ENCODE results near the gene EFNA3. TPM values are rescaled to one million over a fixed set of nuclear protein-coding genes. Genes with fewer than 3 reads are reported as not detected.

Gene EFNA3
- total RNA-seq, 4 donors from 2014 or later, result 0.91 to 1.7 (median 1.7) TPM; not detected in 1

DNA sequence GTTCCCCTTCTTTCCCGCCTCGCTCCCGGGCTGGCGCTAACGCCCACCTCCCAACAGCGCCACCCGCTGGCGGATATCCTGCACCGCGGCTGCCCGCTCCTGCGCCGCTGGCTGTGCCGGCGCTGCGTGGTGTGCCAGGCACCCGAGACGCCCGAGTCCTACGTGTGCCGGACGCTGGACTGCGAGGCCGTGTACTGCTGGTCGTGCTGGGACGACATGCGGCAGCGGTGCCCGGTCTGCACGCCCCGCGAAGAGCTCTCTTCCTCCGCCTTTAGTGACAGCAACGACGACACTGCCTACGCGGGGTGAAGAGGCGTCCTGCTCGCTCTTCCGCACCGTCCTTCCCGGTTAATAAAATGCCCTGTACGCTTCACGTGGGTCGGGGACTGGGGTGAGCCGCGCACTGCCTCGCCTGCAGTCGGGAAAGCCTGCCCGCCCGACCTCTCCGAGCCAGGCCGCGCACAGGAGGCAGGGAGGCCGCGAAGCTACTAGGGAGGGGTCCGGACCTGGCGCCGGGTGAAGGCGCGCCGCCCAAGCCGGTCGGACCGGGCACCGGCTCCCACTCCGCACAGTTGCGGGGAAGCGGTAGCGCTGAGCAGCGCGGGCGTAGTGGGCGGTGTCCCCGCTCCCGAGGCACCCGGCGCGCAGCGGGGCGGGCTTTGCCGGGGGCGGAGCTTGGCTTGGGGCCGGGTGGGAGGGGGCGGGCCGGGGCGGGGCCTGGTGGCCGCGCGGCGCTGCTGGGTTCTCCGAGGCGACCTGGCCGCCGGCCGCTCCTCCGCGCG, 27.9 kb upstream of the EFNA3 start, which contains the start of gene ADAM15:
Gene ADAM15, plus strand, starts transcription at position 757 of the 782 bp plus-strand sequence. CDS start 71 bp downstream, outside the sequence.
- no peaks in the 10 kb centered on the region for H3K9me3 ChIP-seq
- H3K27me3 ChIP-seq, result no peaks in the 10 kb centered on the region
- H3K4me3 ChIP-seq, result peak within 1 kb of the TSS; percentile 74 to 83 (median 76)
- H3K36me3 ChIP-seq, result peaks cover 14 to 26% (median 23%) of the 10 kb centered on the region in 4 donors
- no peak for DNase-seq (ENCODE audit: extremely low spot score)
- intact Hi-C loops (cut with DNase I), result no loop called here
- TF ChIP-seq EP300 (IDR thresholded peaks at IDR 0.05) (no peak), POLR2A (IDR thresholded peaks at IDR 0.05; ENCODE audit: low read depth) (no peak), POLR2AphosphoS5 (IDR thresholded peaks at IDR 0.05) (peak; percentile 68 to 85)
- TF ChIP-seq, protein P1, sequence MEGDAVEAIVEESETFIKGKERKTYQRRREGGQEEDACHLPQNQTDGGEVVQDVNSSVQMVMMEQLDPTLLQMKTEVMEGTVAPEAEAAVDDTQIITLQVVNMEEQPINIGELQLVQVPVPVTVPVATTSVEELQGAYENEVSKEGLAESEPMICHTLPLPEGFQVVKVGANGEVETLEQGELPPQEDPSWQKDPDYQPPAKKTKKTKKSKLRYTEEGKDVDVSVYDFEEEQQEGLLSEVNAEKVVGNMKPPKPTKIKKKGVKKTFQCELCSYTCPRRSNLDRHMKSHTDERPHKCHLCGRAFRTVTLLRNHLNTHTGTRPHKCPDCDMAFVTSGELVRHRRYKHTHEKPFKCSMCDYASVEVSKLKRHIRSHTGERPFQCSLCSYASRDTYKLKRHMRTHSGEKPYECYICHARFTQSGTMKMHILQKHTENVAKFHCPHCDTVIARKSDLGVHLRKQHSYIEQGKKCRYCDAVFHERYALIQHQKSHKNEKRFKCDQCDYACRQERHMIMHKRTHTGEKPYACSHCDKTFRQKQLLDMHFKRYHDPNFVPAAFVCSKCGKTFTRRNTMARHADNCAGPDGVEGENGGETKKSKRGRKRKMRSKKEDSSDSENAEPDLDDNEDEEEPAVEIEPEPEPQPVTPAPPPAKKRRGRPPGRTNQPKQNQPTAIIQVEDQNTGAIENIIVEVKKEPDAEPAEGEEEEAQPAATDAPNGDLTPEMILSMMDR (IDR thresholded peaks at IDR 0.05), result peak in 2 of 3 experiments; percentile 83 to 84
- peak within 1 kb of the TSS; percentile 87 to 93 (median 90) for H3K27ac ChIP-seq (replicated peaks in 1 of 4)
- H3K4me1 ChIP-seq, result peaks cover 24 to 45% (median 37%) of the 10 kb centered on the region in 4 donors
- WGBS, result no CpG with 5 or more reads among the region's 99 CpGs

DNA sequence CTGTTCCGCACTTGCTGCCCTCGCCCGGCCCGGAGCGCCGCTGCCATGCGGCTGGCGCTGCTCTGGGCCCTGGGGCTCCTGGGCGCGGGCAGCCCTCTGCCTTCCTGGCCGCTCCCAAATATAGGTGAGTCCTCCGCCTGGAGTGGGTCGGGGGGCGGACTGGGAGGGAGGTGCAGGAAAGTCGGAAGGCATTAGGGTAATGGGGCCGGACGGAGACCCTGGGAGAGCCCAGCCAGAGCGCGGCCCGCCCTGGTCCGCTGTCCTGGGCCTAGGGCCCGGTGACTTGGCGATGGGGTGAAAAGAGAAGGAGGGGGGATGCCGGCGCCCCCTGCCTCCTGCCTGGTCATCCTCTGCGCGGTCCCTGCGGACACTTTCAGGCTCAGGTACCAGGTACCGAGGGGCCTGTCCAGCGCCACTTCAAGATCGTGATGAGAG, 27.3 kb upstream of the EFNA3 start:
- no peak for TF ChIP-seq POLR2A (IDR thresholded peaks at IDR 0.05; ENCODE audit: low read depth)
- TF ChIP-seq POLR2AphosphoS5 (IDR thresholded peaks at IDR 0.05), result no peak
- TF ChIP-seq, protein P1 (IDR thresholded peaks at IDR 0.05), result no peak
- TF ChIP-seq EP300 (IDR thresholded peaks at IDR 0.05), result no peak
- Histone ChIP-seq H3K4me1 (peaks cover 24 to 45% (median 37%) of the 10 kb centered on the region in 4 donors), H3K27ac (replicated peaks in 1 of 4) (peak overlapping the region; percentile 87 to 93 (median 90)), H3K9me3 (no peaks in the 10 kb centered on the region), H3K4me3 (peak overlapping the region; percentile 74 to 83 (median 76)), H3K36me3 (peaks cover 20 to 32% (median 29%) of the 10 kb centered on the region in 4 donors), H3K27me3 (no peaks in the 10 kb centered on the region)
- intact Hi-C loops (cut with DNase I), result no loop called here
- no peak for DNase-seq (ENCODE audit: extremely low spot score)
- WGBS, result no CpG with 5 or more reads among the region's 31 CpGs

DNA sequence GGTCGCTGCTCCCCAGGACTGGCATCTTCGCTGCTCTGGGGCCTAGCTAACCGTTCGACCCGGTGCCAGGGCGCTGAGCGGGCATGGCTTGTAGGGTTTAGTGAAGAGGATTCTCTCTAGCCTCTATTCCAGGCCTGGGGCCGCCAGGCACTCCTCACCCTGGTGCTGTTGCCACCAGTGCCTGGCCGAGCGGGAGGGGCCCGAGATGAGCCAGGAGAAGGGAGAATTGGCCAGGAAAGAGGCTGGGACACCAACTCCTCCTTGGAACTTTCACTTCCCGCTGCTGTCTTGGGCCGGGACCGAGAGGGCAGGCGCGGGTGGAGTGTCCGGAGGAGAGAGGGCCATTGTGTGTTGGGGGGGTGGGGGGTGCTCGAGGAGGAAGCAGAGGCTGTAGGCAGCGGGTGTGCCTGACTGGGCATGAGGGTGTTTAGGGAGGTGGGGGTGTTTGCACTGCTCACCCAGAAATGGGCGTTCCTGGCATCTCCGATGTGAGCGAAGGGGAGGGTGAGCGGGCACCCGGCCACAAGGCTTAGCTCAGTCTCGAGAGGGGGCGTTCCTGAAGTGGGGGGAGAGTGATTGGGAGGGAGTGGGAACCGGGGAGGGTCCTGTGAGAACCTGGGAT, 26.7 kb upstream of the EFNA3 start:
- Histone ChIP-seq H3K27ac (replicated peaks in 1 of 4) (peak overlapping the region; percentile 87 to 93 (median 90)), H3K27me3 (no peaks in the 10 kb centered on the region), H3K36me3 (peaks cover 24 to 37% (median 34%) of the 10 kb centered on the region in 4 donors), H3K4me3 (peak overlapping the region; percentile 74 to 83 (median 76)), H3K4me1 (peaks cover 24 to 45% (median 37%) of the 10 kb centered on the region in 4 donors), H3K9me3 (no peaks in the 10 kb centered on the region)
- intact Hi-C loops (cut with DNase I), result no loop called here
- WGBS, result 1% methylated on average over 19 of the region's 27 CpGs
- TF ChIP-seq EP300 (IDR thresholded peaks at IDR 0.05) (no peak), POLR2AphosphoS5 (IDR thresholded peaks at IDR 0.05) (peak; percentile 22 to 62)
- DNase-seq (ENCODE audit: extremely low spot score), result no peak

DNA sequence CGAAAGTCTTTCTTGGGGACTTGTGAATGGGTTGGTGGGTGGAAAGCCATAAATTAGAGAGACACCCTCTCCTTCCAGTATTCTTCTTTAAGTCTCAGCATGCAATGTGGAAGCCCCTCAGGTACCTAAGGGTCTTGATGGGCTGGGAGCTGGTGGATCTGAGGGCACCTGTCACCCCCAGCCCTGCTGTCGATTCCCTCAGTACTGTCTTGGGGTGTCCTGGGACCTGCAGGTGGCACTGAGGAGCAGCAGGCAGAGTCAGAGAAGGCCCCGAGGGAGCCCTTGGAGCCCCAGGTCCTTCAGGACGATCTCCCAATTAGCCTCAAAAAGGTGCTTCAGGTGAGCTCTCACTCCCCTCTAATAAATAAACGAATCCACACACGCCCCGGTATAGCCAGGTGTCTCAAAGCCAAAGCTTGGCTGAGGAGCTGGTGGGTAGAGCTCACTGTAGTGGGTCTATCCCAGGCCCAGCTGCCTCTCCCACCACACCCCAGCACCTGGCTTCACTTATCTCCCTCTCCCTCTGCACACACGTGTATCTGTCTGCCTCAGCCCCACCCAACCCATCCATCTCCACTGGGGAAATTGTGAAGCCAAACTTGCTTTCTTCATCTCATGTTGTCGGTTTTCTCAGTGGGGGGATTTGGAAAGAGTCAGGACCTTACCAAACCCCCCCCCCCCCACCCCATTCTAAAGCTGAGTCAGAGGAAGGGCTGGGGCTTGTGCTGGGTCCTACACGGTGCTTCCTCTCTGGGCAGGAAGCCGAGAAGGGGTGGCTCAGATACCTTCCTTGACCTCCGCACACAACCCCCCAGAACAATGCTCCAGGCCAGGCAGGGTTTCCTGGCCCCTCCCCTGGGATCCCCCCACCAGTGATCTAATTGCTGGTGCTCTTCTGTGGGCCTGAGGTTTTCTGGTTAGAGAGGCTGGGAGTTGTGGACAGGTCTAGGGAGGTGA, 25.9 kb upstream of the EFNA3 start:
- DNase-seq (ENCODE audit: extremely low spot score), result no peak
- H3K27me3 ChIP-seq, result no peaks in the 10 kb centered on the region
- H3K4me3 ChIP-seq, result peak overlapping the region; percentile 74 to 83 (median 76)
- TF ChIP-seq POLR2A (IDR thresholded peaks at IDR 0.05; ENCODE audit: low read depth) (no peak), EP300 (IDR thresholded peaks at IDR 0.05) (no peak), POLR2AphosphoS5 (IDR thresholded peaks at IDR 0.05) (peak in 1 of 2 donors; percentile 9)
- TF ChIP-seq, protein P1 (IDR thresholded peaks at IDR 0.05), result peak in 2 of 3 experiments; percentile 7 to 22
- 48% methylated on average over 12 of the region's 12 CpGs for WGBS
- H3K4me1 ChIP-seq, result peaks cover 24 to 45% (median 37%) of the 10 kb centered on the region in 4 donors
- H3K9me3 ChIP-seq, result no peaks in the 10 kb centered on the region
- peak overlapping the region; percentile 87 to 93 (median 90) for H3K27ac ChIP-seq (replicated peaks in 1 of 4)
- intact Hi-C loops (cut with DNase I), result no loop called here
- peaks cover 32 to 46% (median 42%) of the 10 kb centered on the region in 4 donors for H3K36me3 ChIP-seq

Data from esophagus muscularis mucosa (tissue), 4 donors.